ENCODE results near the gene CTNNBL1. TPM values are rescaled to one million over a fixed set of nuclear protein-coding genes. Genes with fewer than 3 reads are reported as not detected.
A peak's percentile ranks its signal among the peaks of the same experiment; 100 is the strongest.

Gene CTNNBL1
- 21.9 TPM for total RNA-seq
- 10 to 100 TPM; 27.3 to 38.4 (median 33.7) TPM for polyA plus RNA-seq (ENCODE audit: insufficient read depth in 1 of 8, insufficient read length in 8 of 8, low replicate concordance in 1 of 8)
- long read RNA-seq, donor 1, partial matches to known transcripts, result 0 of 4 reads
- long read RNA-seq, donor 1, other reads (novel, unspliced or antisense), result 0 of 4 reads
- long read RNA-seq, donor 2, result 0 reads
- long read RNA-seq, donor 3, transcript CTNNBL1-201 (16 exons, 1,925 nt), result major isoform, 10 of 11 reads
- long read RNA-seq, donor 3, partial matches to known transcripts, result 0 of 11 reads
- long read RNA-seq, donor 3, other reads (novel, unspliced or antisense), result 0 of 11 reads
- long read RNA-seq, donor 4, partial matches to known transcripts, result 0 of 6 reads
- long read RNA-seq, donor 4, other reads (novel, unspliced or antisense), result 0 of 6 reads
- long read RNA-seq, donor 5, transcript CTNNBL1-201 (16 exons, 1,925 nt), result major isoform, 20 of 39 reads
- long read RNA-seq, donor 5, partial matches to known transcripts, result 17 of 39 reads
- long read RNA-seq, donor 5, other reads (novel, unspliced or antisense), result 0 of 39 reads
- long read RNA-seq, donor 6, transcript CTNNBL1-201 (16 exons, 1,925 nt), result major isoform, 7 of 7 reads
- long read RNA-seq, donor 6, partial matches to known transcripts, result 0 of 7 reads
- long read RNA-seq, donor 6, other reads (novel, unspliced or antisense), result 0 of 7 reads
- long read RNA-seq, donor 7, transcript CTNNBL1-201 (16 exons, 1,925 nt), result major isoform, 5 of 11 reads
- long read RNA-seq, donor 7, partial matches to known transcripts, result 6 of 11 reads
- long read RNA-seq, donor 7, other reads (novel, unspliced or antisense), result 0 of 11 reads
- long read RNA-seq, donor 8, transcript CTNNBL1-201 (16 exons, 1,925 nt), result major isoform, 5 of 5 reads
- long read RNA-seq, donor 8, partial matches to known transcripts, result 0 of 5 reads
- long read RNA-seq, donor 8, other reads (novel, unspliced or antisense), result 0 of 5 reads
- long read RNA-seq, donor 9, transcript CTNNBL1-201 (16 exons, 1,925 nt), result major isoform, 6 of 6 reads
- long read RNA-seq, donor 9, partial matches to known transcripts, result 0 of 6 reads
- long read RNA-seq, donor 9, other reads (novel, unspliced or antisense), result 0 of 6 reads
- long read RNA-seq, donor 10, transcript CTNNBL1-201 (16 exons, 1,925 nt), result major isoform, 6 of 7 reads
- long read RNA-seq, donor 10, partial matches to known transcripts, result 0 of 7 reads
- long read RNA-seq, donor 10, other reads (novel, unspliced or antisense), result 0 of 7 reads
- long read RNA-seq, donor 11, transcript CTNNBL1-201 (16 exons, 1,925 nt), result major isoform, 7 of 7 reads
- long read RNA-seq, donor 11, partial matches to known transcripts, result 0 of 7 reads
- long read RNA-seq, donor 11, other reads (novel, unspliced or antisense), result 0 of 7 reads

GRCh38 chr20:37693635-37694626 is at the start of gene CTNNBL1:
TSS of gene CTNNBL1 (plus strand) at chr20:37694030. CDS start at chr20:37694123, 93 bp downstream.
- Histone ChIP-seq H3K4me1 (ENCODE audit: control insufficient read depth, insufficient read depth, low read length) (peaks cover 11% of the 10 kb centered on the region), H3K36me3 (ENCODE audit: control insufficient read depth, insufficient read depth, low read length) (peaks cover 3% of the 10 kb centered on the region), H3K9me3 (replicated peaks; ENCODE audit: control insufficient read depth, low read depth, low read length) (no peaks in the 10 kb centered on the region), H3K27me3 (ENCODE audit: control insufficient read depth, insufficient read depth, low read length) (peaks cover 2% of the 10 kb centered on the region), H3K4me3 (ENCODE audit: low read length) (peak within 1 kb of the TSS; percentile 92), H3K27ac (ENCODE audit: low read length) (no peak within 1 kb of the TSS)
- peak; percentile 99 for DNase-seq
- WGBS (ENCODE audit: insufficient coverage), result under 1% methylated on average over 35 of the region's 54 CpGs

- Histone ChIP-seq H3K4me1 (ENCODE audit: control insufficient read depth, insufficient read depth, low read length) (no peaks in the 10 kb centered on the region), H3K27ac (ENCODE audit: low read length) (no peak overlapping the region), H3K27me3 (ENCODE audit: control insufficient read depth, insufficient read depth, low read length) (peaks cover 5% of the 10 kb centered on the region), H3K4me3 (ENCODE audit: low read length) (no peak overlapping the region), H3K36me3 (ENCODE audit: control insufficient read depth, insufficient read depth, low read length) (no peaks in the 10 kb centered on the region), H3K9me3 (replicated peaks; ENCODE audit: control insufficient read depth, low read depth, low read length) (no peaks in the 10 kb centered on the region)
- WGBS (ENCODE audit: insufficient coverage), result no CpG with 5 or more reads among the region's 1 CpG
- DNase-seq, result no peak
Measured at GRCh38 chr20:37644605-37645004, 49.2 kb upstream of the CTNNBL1 start.

GRCh38 chr20:37647946-37648345 is 45.9 kb upstream of the CTNNBL1 start:
- Histone ChIP-seq H3K27me3 (ENCODE audit: control insufficient read depth, insufficient read depth, low read length) (peaks cover 4% of the 10 kb centered on the region), H3K4me3 (ENCODE audit: low read length) (no peak overlapping the region), H3K36me3 (ENCODE audit: control insufficient read depth, insufficient read depth, low read length) (no peaks in the 10 kb centered on the region), H3K9me3 (replicated peaks; ENCODE audit: control insufficient read depth, low read depth, low read length) (no peaks in the 10 kb centered on the region), H3K4me1 (ENCODE audit: control insufficient read depth, insufficient read depth, low read length) (no peaks in the 10 kb centered on the region), H3K27ac (ENCODE audit: low read length) (no peak overlapping the region)
- WGBS (ENCODE audit: insufficient coverage), result 55% methylated on average over 2 of the region's 3 CpGs
- DNase-seq, result no peak

GRCh38 chr20:37649017-37649416 is 44.8 kb upstream of the CTNNBL1 start:
- DNase-seq, result no peak
- no peaks in the 10 kb centered on the region for H3K4me1 ChIP-seq (ENCODE audit: control insufficient read depth, insufficient read depth, low read length)
- no peak overlapping the region for H3K4me3 ChIP-seq (ENCODE audit: low read length)
- H3K36me3 ChIP-seq (ENCODE audit: control insufficient read depth, insufficient read depth, low read length), result no peaks in the 10 kb centered on the region
- no CpG with 5 or more reads among the region's 2 CpGs for WGBS (ENCODE audit: insufficient coverage)
- H3K27ac ChIP-seq (ENCODE audit: low read length), result no peak overlapping the region
- no peaks in the 10 kb centered on the region for H3K9me3 ChIP-seq (replicated peaks; ENCODE audit: control insufficient read depth, low read depth, low read length)
- peaks cover 7% of the 10 kb centered on the region for H3K27me3 ChIP-seq (ENCODE audit: control insufficient read depth, insufficient read depth, low read length)

- Histone ChIP-seq H3K4me3 (ENCODE audit: low read length) (no peak overlapping the region), H3K27me3 (ENCODE audit: control insufficient read depth, insufficient read depth, low read length) (peaks cover 7% of the 10 kb centered on the region), H3K9me3 (replicated peaks; ENCODE audit: control insufficient read depth, low read depth, low read length) (no peaks in the 10 kb centered on the region), H3K4me1 (ENCODE audit: control insufficient read depth, insufficient read depth, low read length) (no peaks in the 10 kb centered on the region), H3K27ac (ENCODE audit: low read length) (no peak overlapping the region), H3K36me3 (ENCODE audit: control insufficient read depth, insufficient read depth, low read length) (no peaks in the 10 kb centered on the region)
- no peak for DNase-seq
- 66% methylated on average over 6 of the region's 9 CpGs for WGBS (ENCODE audit: insufficient coverage)
Measured at GRCh38 chr20:37649676-37650370, 44.0 kb upstream of the CTNNBL1 start.

GRCh38 chr20:37650661-37651060 is 43.2 kb upstream of the CTNNBL1 start:
- 83% methylated on average over 3 of the region's 3 CpGs for WGBS (ENCODE audit: insufficient coverage)
- Histone ChIP-seq H3K27me3 (ENCODE audit: control insufficient read depth, insufficient read depth, low read length) (peaks cover 7% of the 10 kb centered on the region), H3K4me3 (ENCODE audit: low read length) (no peak overlapping the region), H3K4me1 (ENCODE audit: control insufficient read depth, insufficient read depth, low read length) (no peaks in the 10 kb centered on the region), H3K27ac (ENCODE audit: low read length) (no peak overlapping the region), H3K9me3 (replicated peaks; ENCODE audit: control insufficient read depth, low read depth, low read length) (no peaks in the 10 kb centered on the region), H3K36me3 (ENCODE audit: control insufficient read depth, insufficient read depth, low read length) (no peaks in the 10 kb centered on the region)
- no peak for DNase-seq

GRCh38 chr20:37651932-37652331 is 41.9 kb upstream of the CTNNBL1 start:
- Histone ChIP-seq H3K4me3 (ENCODE audit: low read length) (no peak overlapping the region), H3K27me3 (ENCODE audit: control insufficient read depth, insufficient read depth, low read length) (peaks cover 7% of the 10 kb centered on the region), H3K4me1 (ENCODE audit: control insufficient read depth, insufficient read depth, low read length) (no peaks in the 10 kb centered on the region), H3K36me3 (ENCODE audit: control insufficient read depth, insufficient read depth, low read length) (no peaks in the 10 kb centered on the region), H3K27ac (ENCODE audit: low read length) (no peak overlapping the region), H3K9me3 (replicated peaks; ENCODE audit: control insufficient read depth, low read depth, low read length) (no peaks in the 10 kb centered on the region)
- no CpG with 5 or more reads among the region's 5 CpGs for WGBS (ENCODE audit: insufficient coverage)
- DNase-seq, result no peak

- Histone ChIP-seq H3K27me3 (ENCODE audit: control insufficient read depth, insufficient read depth, low read length) (peaks cover 2% of the 10 kb centered on the region), H3K36me3 (ENCODE audit: control insufficient read depth, insufficient read depth, low read length) (no peaks in the 10 kb centered on the region), H3K4me3 (ENCODE audit: low read length) (no peak overlapping the region), H3K9me3 (replicated peaks; ENCODE audit: control insufficient read depth, low read depth, low read length) (no peaks in the 10 kb centered on the region), H3K27ac (ENCODE audit: low read length) (no peak overlapping the region), H3K4me1 (ENCODE audit: control insufficient read depth, insufficient read depth, low read length) (no peaks in the 10 kb centered on the region)
- DNase-seq, result no peak
- WGBS (ENCODE audit: insufficient coverage), result 87% methylated on average over 4 of the region's 6 CpGs
Measured at GRCh38 chr20:37656945-37657344, 36.9 kb upstream of the CTNNBL1 start.
